Heart right ventricle (tissue), 16 donors: ENCODE measurements around the gene PRELP. TPM values are rescaled to one million over a fixed set of nuclear protein-coding genes. Genes with fewer than 3 reads are reported as not detected.

Experiments used
- ATAC-seq, 8 donors: fragments of 200-7000 bp; cut with Tn5 transposase; one replicate each; pipeline ENCODE4 v1.9.1; 2020; ENCODE audit warnings: mild to moderate bottlenecking in 8 of 8, moderate library complexity in 8 of 8, moderate number of reproducible peaks in 1 of 8
- DNase-seq, 2 donors: peaks; one replicate each; pipeline ENCODE4 v3.0.0-alpha.2; 2020
- H3K27ac ChIP-seq, 10 donors: fragments of 200-600 bp; sonication (generic) in 2 of 10; one replicate each; pipeline versions ENCODE4 v1.5.0 to v1.8.0; 2020 to 2022; ENCODE audit warnings: mild to moderate bottlenecking in 3 of 10
- H3K27me3 ChIP-seq, 7 donors: fragments of 200-600 bp; one replicate each; pipeline ENCODE4 v1.8.0; 2021 to 2022; ENCODE audit warnings: mild to moderate bottlenecking in 2 of 7
- H3K36me3 ChIP-seq, 9 donors: fragments of 200-600 bp; sonication (generic) in 1 of 9; one replicate each; pipeline versions ENCODE4 v1.5.0 to v1.8.0; 2020 to 2022; ENCODE audit warnings: mild to moderate bottlenecking in 2 of 9
- H3K4me1 ChIP-seq, 9 donors: fragments of 200-600 bp; sonication (generic) in 1 of 9; one replicate each; pipeline versions ENCODE4 v1.5.0 to v1.8.0; 2020 to 2022; ENCODE audit warnings: mild to moderate bottlenecking in 4 of 9
- H3K4me3 ChIP-seq, 10 donors: fragments of 200-600 bp; sonication (generic) in 2 of 10; one replicate each; pipeline versions ENCODE4 v1.5.0 to v1.8.0; 2020 to 2022; ENCODE audit warnings: mild to moderate bottlenecking in 7 of 10, moderate library complexity in 2 of 10
- H3K9me3 ChIP-seq, 11 donors: fragments of 200-600 bp in 10 of 11; sonication (generic) in 2 of 11; one replicate each; pipeline versions ENCODE4 v1.5.0 to v1.8.0; 2013 to 2022; ENCODE audit warnings: mild to moderate bottlenecking in 2 of 11, control low read depth in 1 of 11, moderate library complexity in 1 of 11
- WGBS, 2 donors: extraction: QIAGEN DNeasy Blood & Tissue Kit; methylation state at CpG; one replicate each; pipeline ENCODE4 v1.1.7; 2013; ENCODE audit warnings: inconsistent platforms in 1 of 2; 5-methylcytosine and 5-hydroxymethylcytosine counted together
- intact Hi-C, 10 donors: fragments of 100-400 bp; cut with DNase I; formaldehyde crosslinking; loops; one replicate each; pipeline versions ENCODE4 v1.11.1 to v1.14.2; 2022
- polyA plus RNA-seq, 2 donors: library from polyadenylated mRNA; stranded (reverse); fragments of 200-250 nt; gene quantifications; one replicate each; pipeline ENCODE4 v1.2.3, GENCODE V29; 2013
- total RNA-seq, 10 donors: library from RNA; stranded (reverse); fragmentation: NEBNext Ultra II Directional in 3 of 10; extraction: Animal tissue kit (Norgen Biotek cat#: 25700) in 3 of 10; gene quantifications; one replicate each; pipeline versions ENCODE4 v1.2.1 to v1.2.4, GENCODE V29; 2021 to 2023
- TF ChIP-seq, protein P1 (sequence below), 9 donors: fragments of 200-600 bp; sonication (generic) in 2 of 9; IDR thresholded peaks; one replicate each; pipeline versions ENCODE4 v1.5.0 to v1.8.0; 2021 to 2022; ENCODE audit warnings: antibody characterized with exemption in 9 of 9, mild to moderate bottlenecking in 5 of 9, moderate library complexity in 1 of 9
- donor health status: Arrhythmogenic right ventricular cardiomyopathy.
- donor health status: ischemic (EF 13 %, LVEDD 7.1; RV severe dilation, severe dysfunction).
- donor health status: healthy with polysubstance abuse.
- donor health status: DM: no; HTN: yes; CAD: no.
- donor health status: DM: no; HTN: no; CAD: no.
- donor health status: ischemic (EF 25% LVEDD 6.9; RV normal size, moderate dysfunction).
- donor health status: ischemic (EF 25% LVEDD 5.7; RV mildly dilated, moderate dysfunction).
- donor health status: healthy.
- donor health status: DM: yes; HTN: yes; CAD: no.
- donor health status: Ischemic cardiomyopathy.
- donor health status: ischemic (EF 35%, LVEDD 5.7; RV mildly dilated, moderate dysfunction).
- donor health status: nonischemic (EF 11% LVEDD 7.7; RV severe dilation, severe dysfunction).
- donor health status: DM: yes; HTN: yes; CAD: no.
- donor health status: PGD.
- donor health status: ischemic (EF 29% LVEDD 5.4; RV normal size, mild dysfunction).
- donor health status: nonischemic (EF 23%, LVEDD 6.1; RV moderate dilation, normal function).

Gene PRELP
- total and polyA plus RNA-seq, 12 donors: 3.3 to 37.1 (median 14.9) TPM

DNA sequence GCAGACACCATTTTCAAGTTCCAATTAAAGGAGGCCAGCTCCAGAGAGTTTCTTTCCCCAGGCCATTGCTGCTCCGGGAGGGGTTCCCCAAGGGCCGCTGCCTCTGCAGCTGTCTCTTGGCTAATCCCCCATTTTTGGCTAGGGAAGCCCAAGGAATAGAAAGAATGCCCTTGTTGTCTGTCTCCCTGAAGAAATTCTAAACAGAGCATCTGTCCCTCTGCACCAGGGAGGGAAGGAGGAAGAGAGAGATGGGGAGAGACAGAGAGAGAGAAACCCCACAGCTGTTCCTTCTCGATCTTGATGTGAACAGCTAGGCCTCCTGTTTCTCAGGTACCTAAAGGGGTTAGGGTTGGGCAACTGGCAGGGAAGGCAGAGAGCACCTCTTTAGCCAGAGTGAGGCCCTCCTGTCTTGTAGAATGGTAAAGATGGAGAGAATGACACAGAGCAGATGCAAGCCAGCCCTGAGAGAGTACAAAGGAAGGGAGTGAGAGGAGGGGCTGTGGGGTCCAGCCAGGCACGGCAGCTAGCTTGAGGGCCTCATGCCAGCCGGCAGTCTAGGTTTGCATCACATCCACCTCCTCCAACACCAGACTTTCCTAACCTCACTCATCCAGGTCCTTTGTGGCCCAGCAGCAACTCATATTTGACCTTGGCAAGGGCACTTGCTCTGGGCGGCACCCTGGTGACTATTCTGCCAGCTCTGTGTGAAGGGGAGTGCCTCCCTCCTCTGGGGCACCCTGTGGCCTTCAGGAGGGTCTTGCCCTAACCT lies 31.4 kb downstream of the PRELP start:
- DNase-seq: peak in 1 of 2 donors; percentile 37

DNA sequence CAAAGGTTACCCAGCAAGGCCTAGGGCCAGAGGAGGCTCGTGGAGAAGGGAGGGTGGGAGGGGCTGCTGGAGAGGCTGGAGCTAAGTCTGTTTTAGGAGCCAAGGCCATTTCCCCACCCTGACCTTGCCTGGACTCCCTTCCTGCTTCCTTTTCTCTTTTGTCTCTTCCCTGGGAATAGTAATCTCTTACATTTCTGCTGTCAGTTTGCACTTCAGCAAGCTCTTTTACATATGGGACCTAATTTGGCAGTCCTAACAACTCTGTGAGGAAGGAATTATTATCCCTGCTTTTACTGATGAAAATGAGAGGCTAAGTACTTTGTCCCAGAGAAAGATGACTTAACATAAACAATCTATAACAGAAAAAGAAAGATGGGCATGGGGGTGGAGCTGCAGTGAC lies 32.2 kb downstream of the PRELP start:
- intact Hi-C loops: loop anchor here (1.0 to 10.0 kb wide), 11 partner anchors 48 to 287 kb away; partner anchors contain the start of genes ATP2B4 (in 8 of the 10), ZBED6 (in 1 of the 10) and ZC3H11A (in 1 of the 10)
- WGBS, 2 donors: 0 to 11% methylated on average over 1 of the region's 1 CpG
- H3K27me3 ChIP-seq: no peaks in the 10 kb centered on the region
- ATAC-seq: peak in 4 of 8 donors; percentile 4 to 17 (median 12)
- DNase-seq: no peak
- no peaks in the 10 kb centered on the region for H3K36me3 ChIP-seq
- TF ChIP-seq, protein P1, sequence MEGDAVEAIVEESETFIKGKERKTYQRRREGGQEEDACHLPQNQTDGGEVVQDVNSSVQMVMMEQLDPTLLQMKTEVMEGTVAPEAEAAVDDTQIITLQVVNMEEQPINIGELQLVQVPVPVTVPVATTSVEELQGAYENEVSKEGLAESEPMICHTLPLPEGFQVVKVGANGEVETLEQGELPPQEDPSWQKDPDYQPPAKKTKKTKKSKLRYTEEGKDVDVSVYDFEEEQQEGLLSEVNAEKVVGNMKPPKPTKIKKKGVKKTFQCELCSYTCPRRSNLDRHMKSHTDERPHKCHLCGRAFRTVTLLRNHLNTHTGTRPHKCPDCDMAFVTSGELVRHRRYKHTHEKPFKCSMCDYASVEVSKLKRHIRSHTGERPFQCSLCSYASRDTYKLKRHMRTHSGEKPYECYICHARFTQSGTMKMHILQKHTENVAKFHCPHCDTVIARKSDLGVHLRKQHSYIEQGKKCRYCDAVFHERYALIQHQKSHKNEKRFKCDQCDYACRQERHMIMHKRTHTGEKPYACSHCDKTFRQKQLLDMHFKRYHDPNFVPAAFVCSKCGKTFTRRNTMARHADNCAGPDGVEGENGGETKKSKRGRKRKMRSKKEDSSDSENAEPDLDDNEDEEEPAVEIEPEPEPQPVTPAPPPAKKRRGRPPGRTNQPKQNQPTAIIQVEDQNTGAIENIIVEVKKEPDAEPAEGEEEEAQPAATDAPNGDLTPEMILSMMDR (IDR thresholded peaks at IDR 0.05): no peak
- H3K4me3 ChIP-seq: no peak overlapping the region
- no peaks in the 10 kb centered on the region for H3K9me3 ChIP-seq
- H3K27ac ChIP-seq: peak overlapping the region; percentile 61 to 91 (median 86)
- peaks cover 21 to 81% (median 52%) of the 10 kb centered on the region in 9 donors for H3K4me1 ChIP-seq

More for the DNA sequence above, 31.4 kb downstream of the PRELP start:
- no peaks in the 10 kb centered on the region for H3K9me3 ChIP-seq
- ATAC-seq: peak in 7 of 8 donors; percentile 20 to 72 (median 30)
- intact Hi-C loops: loop anchor here (1.0 to 10.0 kb wide), 9 partner anchors 50 to 288 kb away; partner anchors contain the start of genes ATP2B4 (in 8 of the 10), ZBED6 (in 1 of the 10) and ZC3H11A (in 1 of the 10)
- H3K27me3 ChIP-seq: no peaks in the 10 kb centered on the region
- 38 to 40% methylated on average over 6 of the region's 6 CpGs for WGBS, 2 donors
- H3K4me3 ChIP-seq: no peak overlapping the region
- H3K27ac ChIP-seq: peak overlapping the region; percentile 61 to 91 (median 86)
- TF ChIP-seq, protein P1 (IDR thresholded peaks at IDR 0.05): no peak
- no peaks in the 10 kb centered on the region for H3K36me3 ChIP-seq
- peaks cover 17 to 74% (median 45%) of the 10 kb centered on the region in 9 donors for H3K4me1 ChIP-seq

DNA sequence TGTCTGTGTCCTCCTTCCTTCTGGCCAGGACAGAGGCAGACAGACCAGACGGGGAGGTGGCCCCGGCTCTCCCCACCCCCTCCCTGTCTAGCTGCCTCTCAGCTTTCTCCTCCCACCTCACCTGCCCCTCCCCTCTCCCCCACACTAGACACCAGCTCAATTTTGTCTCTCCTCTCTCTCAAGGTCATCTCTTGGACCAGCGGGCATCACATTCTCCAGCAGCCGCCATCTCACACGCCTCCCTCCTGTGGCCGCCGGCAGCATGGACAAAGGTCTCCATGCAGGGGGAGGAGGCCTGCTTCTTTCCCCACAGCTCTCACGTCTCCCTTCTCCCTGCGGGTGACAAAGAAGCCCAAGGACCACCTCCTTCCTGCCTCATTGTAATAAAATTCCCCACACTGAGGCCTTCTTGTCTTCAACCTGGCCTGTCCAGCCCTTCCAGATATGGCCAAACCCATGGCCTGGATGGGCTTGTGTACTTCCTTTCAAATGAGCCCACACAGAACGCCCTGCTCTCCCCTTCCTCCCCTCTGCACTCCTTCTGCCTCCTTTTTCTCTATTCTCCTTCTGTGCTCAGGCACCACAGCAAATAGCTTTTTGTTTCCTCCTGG lies 33.0 kb downstream of the PRELP start:
- Histone ChIP-seq H3K27ac (peak overlapping the region; percentile 39 to 91 (median 86)), H3K4me3 (no peak overlapping the region), H3K9me3 (no peaks in the 10 kb centered on the region), H3K4me1 (peaks cover 29 to 89% (median 60%) of the 10 kb centered on the region in 9 donors), H3K36me3 (no peaks in the 10 kb centered on the region), H3K27me3 (no peaks in the 10 kb centered on the region)
- peak; percentile 34 to 78 for DNase-seq
- 36 to 41% methylated on average over 9 to 10 of the region's 10 CpGs for WGBS, 2 donors
- TF ChIP-seq, protein P1 (IDR thresholded peaks at IDR 0.05): peak in 6 of 9 donors; percentile 9 to 45 (median 26)
- ATAC-seq: peak; percentile 27 to 78 (median 64)
- intact Hi-C loops: loop anchor here (1.0 to 10.0 kb wide), 9 partner anchors 47 to 286 kb away; partner anchors contain the start of genes ATP2B4 (in 8 of the 10), ZBED6 (in 1 of the 10) and ZC3H11A (in 1 of the 10)

DNA sequence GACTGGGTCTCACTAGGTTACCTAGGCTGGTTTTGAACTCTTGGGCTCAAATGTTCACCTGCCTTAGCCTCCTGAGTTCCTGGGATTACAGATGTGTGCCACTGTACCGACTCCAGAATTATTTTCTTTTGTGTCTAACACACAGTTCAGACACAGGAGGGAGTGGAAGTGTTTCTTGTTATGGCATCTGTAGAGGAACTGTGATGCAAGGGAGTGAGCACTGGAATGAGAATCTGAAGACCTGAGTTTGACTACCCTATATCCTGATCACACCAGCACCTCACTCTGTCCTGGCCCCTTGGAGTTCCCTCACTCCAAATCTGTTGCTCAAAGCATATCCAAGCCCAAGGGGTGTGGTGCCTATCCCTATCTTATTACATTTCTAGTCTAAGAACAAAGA lies 33.5 kb downstream of the PRELP start:
- Histone ChIP-seq H3K9me3 (no peaks in the 10 kb centered on the region), H3K36me3 (no peaks in the 10 kb centered on the region), H3K27me3 (no peaks in the 10 kb centered on the region), H3K4me1 (peaks cover 31 to 95% (median 65%) of the 10 kb centered on the region in 9 donors), H3K27ac (peak overlapping the region in 9 of 10 donors; percentile 61 to 91 (median 88)), H3K4me3 (no peak overlapping the region)
- ATAC-seq (no peak), DNase-seq (no peak)
- WGBS, 2 donors: 39 to 44% methylated on average over 1 of the region's 1 CpG
- intact Hi-C loops: loop anchor here (2.0 to 10.0 kb wide), 8 partner anchors 48 to 286 kb away; partner anchors contain the start of genes ATP2B4 (in 8 of the 10), ZBED6 (in 1 of the 10) and ZC3H11A (in 1 of the 10)
- TF ChIP-seq, protein P1 (IDR thresholded peaks at IDR 0.05): no peak
